Posterior vena cava (tissue), 2 donors: ENCODE measurements around the gene CUL3. TPM values are rescaled to one million over a fixed set of nuclear protein-coding genes. Genes with fewer than 3 reads are reported as not detected.
"Not testable (repeated sequence)": the region's sequence is repeated elsewhere in the genome, so short reads cannot be mapped to it uniquely, and the experiment has no call there.

Experiments
- DNase-seq: peaks from one replicate; pipeline ENCODE4 v3.0.0-alpha.2; 2020; ENCODE audit warnings: low spot score
- intact Hi-C, 2 donors: fragments of 100-400 bp; cut with DNase I; formaldehyde crosslinking; loops; one replicate each; pipeline versions ENCODE4 v1.14.1 to v1.14.2; 2022 to 2023
- total RNA-seq, 2 donors: library from RNA; stranded (reverse); fragmentation: NEBNext Ultra II Directional; extraction: Animal tissue kit (Norgen Biotek cat#: 25700); gene quantifications; one replicate each; pipeline ENCODE4 v1.2.1, GENCODE V29; 2021
- donor health status: DM: yes; HTN: yes; CAD: no.
- donor health status: DM: yes; HTN: yes; CAD: no.

The CUL3 gene
- total RNA-seq, 2 donors from 2014 or later: 67.1 to 84.1 TPM

DNA sequence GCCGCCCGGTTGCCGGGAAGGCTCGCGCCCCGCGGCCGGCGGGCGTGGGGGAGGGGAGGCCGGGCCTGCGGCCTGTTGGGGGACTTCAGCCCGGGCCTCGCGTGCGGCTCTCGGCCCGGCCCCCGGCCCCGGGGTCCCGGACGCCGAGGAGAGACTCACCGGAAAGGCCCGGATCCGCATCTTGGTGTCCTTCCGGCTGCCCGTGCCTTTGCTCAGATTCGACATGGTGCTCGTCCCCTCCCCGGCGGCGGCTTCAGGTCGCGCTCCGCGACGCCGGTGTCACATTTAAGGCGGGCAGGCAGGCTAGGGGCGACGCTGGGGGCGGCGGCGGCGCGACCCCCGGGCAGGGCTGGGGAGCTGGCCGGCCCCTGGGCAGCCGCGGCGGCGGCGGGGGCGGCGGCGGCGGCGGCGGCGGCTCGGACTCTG, 365 bp downstream of the CUL3 start:
- intact Hi-C loops: no loop called here

GRCh38 chr2:224584111-224584784, 915 bp downstream of the CUL3 start:
- intact Hi-C loops: no loop called here

More for the DNA sequence above, 365 bp downstream of the CUL3 start:
- DNase-seq: peak; percentile 88

DNA sequence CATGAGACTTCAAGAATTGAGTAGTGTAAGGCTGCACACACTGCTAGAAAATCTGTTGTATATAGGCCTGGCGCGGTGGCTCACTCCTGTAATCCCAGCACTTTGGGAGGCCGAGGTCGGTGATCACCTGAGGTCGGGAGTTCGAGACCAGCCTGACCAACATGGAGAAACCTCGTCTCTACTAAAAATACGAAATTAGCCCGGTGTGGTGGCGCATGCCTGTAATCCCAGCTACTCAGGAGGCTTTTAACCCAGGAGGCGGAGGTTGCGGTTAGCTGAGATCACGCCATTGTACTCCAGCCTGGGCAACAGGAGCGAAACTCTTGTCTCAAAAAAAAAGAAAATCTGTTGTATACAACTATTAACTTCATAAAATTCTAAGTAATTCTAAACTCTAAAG, 2.1 kb downstream of the CUL3 start:
- intact Hi-C loops: loop anchor here in 1 of 2 donors (1.0 kb wide), 1 partner anchor 21 kb away; no protein-coding TSS in a partner anchor
- DNase-seq: not testable (repeated sequence)

More at GRCh38 chr2:224584111-224584784, 915 bp downstream of the CUL3 start:
- no peak for DNase-seq

- intact Hi-C loops: no loop called here
- no peak for DNase-seq
Observed at GRCh38 chr2:224580248-224580647, 4.9 kb downstream of the CUL3 start.

GRCh38 chr2:224579411-224579810, 5.8 kb downstream of the CUL3 start:
- no peak for DNase-seq
- intact Hi-C loops: loop anchor here (10.0 kb wide), 2 partner anchors 55 to 85 kb away; no protein-coding TSS in a partner anchor

- intact Hi-C loops: loop anchor here (10.0 kb wide), 2 partner anchors 53 to 83 kb away; no protein-coding TSS in a partner anchor
- DNase-seq: no peak
Observed at GRCh38 chr2:224577541-224577940, 7.6 kb downstream of the CUL3 start.

DNA sequence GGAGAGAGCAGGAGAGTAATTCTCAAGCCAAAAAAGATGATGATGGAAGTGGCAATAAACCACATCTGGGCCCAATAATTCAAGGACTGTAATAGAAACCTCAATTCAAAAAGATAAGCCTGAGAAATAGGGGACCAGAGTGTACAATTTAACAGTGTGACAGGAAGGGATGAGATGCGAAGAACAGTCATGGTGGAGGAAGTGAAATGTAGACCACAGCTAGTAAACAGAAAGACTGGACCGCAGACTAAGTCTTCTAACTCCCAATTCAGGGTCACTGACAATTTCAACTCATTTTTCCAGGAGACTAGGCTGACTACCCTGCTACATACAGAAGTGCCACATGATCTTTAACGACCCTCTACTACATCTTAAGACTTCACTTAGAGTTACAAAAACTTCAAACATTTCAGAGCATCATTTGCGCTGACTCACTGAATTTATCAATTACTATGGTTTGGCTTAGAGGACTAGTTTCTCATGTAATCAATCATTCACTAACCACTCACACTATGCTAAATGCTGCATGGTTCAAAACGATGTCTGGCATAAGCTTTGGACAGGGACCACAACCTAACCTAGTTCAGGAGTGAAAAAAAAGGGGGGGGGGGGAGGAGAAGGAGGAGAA, 9.0 kb downstream of the CUL3 start:
- intact Hi-C loops: loop anchor here (10.0 kb wide), 2 partner anchors 51 to 81 kb away; no protein-coding TSS in a partner anchor
- no peak for DNase-seq

DNA sequence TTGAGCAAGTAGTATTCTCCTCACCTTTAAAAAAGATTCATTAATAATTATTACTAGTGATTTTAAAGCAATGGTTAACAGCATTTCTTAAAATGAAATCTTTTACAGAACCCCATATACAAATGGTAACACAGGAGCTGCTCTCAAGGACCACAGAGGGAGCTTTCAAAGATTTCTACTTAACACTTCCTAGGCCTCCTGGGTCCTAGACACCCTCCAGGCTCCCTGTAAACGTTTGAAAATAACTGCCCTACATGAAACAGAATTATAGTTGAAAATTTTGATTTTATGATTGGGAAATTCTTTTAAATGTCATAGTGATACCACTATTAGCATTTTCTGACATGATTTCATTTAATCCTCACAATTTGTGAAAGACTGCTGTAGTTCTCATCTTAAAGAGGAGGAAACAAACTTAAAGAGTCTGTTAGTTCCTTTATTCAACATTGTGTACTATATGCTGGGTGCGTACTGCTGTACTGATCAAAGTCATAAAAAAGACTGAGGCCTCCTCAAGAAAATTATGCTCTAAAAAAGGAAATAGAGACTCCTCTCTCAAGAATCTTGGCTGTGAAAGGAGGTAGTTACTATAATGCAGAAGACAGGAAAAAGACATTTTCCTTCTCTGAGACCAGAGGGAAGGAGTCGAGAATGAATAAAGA, 10.6 kb downstream of the CUL3 start:
- DNase-seq: no peak
- intact Hi-C loops: loop anchor here (10.0 kb wide), 2 partner anchors 50 to 80 kb away; no protein-coding TSS in a partner anchor

DNA sequence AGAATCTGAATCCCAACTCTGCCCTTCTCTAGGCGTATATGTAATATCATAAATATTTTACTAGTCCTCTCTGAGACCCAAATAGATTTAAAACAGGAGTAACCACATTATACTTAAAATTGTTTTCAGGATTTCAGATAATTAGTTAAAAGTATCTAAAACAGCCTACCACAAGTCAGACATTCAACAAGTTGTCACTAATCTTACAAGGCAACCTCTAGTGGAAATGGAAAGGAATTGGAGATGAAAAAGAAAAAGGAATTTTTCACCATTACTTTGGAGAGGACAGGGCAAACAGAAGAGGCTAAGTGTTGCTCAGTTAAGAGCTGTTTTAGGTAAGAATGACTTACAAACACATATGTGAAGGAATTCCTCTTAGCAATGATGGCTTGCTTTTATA, 11.4 kb downstream of the CUL3 start:
- DNase-seq: no peak
- intact Hi-C loops: loop anchor here (10.0 kb wide), 2 partner anchors 49 to 79 kb away; no protein-coding TSS in a partner anchor

GRCh38 chr2:224572338-224572737, 12.8 kb downstream of the CUL3 start:
- no peak for DNase-seq
- intact Hi-C loops: loop anchor here (10.0 kb wide), 2 partner anchors 48 to 78 kb away; no protein-coding TSS in a partner anchor

GRCh38 chr2:224570328-224570993, 14.7 kb downstream of the CUL3 start:
- DNase-seq: no peak
- intact Hi-C loops: loop anchor here (10.0 kb wide), 2 partner anchors 46 to 76 kb away; no protein-coding TSS in a partner anchor

GRCh38 chr2:224569654-224570053, 15.5 kb downstream of the CUL3 start:
- DNase-seq: no peak
- intact Hi-C loops: loop anchor here (10.0 kb wide), 2 partner anchors 45 to 75 kb away; no protein-coding TSS in a partner anchor

GRCh38 chr2:224565452-224566035, 19.6 kb downstream of the CUL3 start:
- intact Hi-C loops: no loop called here
- DNase-seq: no peak

GRCh38 chr2:224563537-224563936, 21.6 kb downstream of the CUL3 start:
- intact Hi-C loops: no loop called here
- DNase-seq: no peak

- intact Hi-C loops: no loop called here
- DNase-seq: no peak
Observed at GRCh38 chr2:224562831-224563230, 22.3 kb downstream of the CUL3 start.

DNA sequence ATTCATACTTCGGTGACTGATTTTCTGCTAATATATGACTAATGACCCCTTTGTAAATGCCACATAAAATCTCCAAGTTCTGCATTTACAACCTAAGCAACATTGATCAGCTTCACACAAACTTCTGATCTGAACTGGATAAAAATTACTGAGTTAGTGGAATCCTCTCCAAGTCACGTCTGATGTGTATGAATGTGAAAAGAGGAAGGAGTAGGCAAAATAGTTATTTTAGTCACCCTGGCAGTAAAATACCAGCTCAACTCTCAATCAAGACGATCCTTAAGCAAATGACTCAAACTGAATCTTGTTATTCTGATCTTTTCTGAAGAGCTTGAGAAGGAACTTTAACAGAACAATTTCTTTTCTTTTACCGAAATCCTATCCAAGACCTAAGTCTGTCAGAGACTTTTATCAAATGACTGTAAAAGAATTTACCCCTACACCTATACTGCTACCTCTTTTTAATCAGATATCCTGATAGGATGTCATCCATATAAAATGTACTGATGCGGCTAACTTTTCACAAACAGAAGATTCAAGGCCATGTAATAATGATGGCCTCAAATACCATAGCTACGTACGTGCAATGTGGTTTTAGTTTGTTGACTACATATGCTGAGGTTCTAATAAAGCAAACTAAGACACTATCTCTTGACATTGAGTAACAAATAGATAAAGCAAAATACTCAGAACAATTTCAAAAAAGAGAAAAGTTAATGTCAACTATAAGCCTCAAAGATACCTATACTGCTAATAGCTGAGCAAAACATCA, 23.7 kb downstream of the CUL3 start:
- intact Hi-C loops: no loop called here
- no peak for DNase-seq

GRCh38 chr2:224560549-224560948, 24.6 kb downstream of the CUL3 start:
- intact Hi-C loops: no loop called here
- no peak for DNase-seq

- no peak for DNase-seq
- intact Hi-C loops: no loop called here
Observed at GRCh38 chr2:224557610-224558009, 27.6 kb downstream of the CUL3 start.
